Peyer's patch (tissue), 4 donors: ENCODE data around the gene ZNF813.
"Not testable (repeated sequence)": the region's sequence is repeated elsewhere in the genome, so short reads cannot be mapped to it uniquely, and the experiment has no call there.

Experiments used
- POLR2A ChIP-seq, 2 donors: fragments of 450-650 bp; IDR thresholded peaks; one replicate each; pipeline ENCODE4 v1.5.1; 2017; ENCODE audit warnings: antibody characterized with exemption in 2 of 2, mild to moderate bottlenecking in 2 of 2, moderate library complexity in 2 of 2
- TF ChIP-seq, protein P1 (sequence below), 6 experiments: fragments of 450-650 bp in 4 of 6; fragments of 200-600 bp in 2 of 6; sonication (generic) in 1 of 6; IDR thresholded peaks; one replicate each; pipeline ENCODE4 v1.5.1; 2017 to 2019; ENCODE audit warnings: antibody characterized with exemption in 6 of 6, mild to moderate bottlenecking in 3 of 6, moderate library complexity in 1 of 6

DNA sequence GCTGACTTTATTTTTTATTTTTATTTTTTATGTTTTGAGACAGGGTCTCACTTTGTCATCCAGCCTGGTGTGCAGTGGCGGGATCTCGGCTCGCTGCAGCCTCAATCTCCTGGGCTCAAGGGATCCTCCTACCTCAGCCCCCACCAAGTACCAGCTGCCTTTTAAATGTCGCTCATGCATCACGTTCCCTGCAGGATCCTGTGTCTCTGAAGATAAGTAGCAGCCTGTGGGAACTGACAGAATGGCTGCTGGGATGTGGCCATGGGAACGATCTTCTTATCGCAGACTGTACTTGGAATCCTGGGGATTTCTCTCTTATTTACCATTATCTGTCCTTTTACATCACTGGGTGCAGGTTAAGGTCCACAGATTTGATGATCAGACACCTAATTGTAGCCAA is 35.6 kb downstream of the ZNF813 start:
- not testable (repeated sequence) for TF ChIP-seq POLR2A (IDR thresholded peaks at IDR 0.05)
- TF ChIP-seq, protein P1, sequence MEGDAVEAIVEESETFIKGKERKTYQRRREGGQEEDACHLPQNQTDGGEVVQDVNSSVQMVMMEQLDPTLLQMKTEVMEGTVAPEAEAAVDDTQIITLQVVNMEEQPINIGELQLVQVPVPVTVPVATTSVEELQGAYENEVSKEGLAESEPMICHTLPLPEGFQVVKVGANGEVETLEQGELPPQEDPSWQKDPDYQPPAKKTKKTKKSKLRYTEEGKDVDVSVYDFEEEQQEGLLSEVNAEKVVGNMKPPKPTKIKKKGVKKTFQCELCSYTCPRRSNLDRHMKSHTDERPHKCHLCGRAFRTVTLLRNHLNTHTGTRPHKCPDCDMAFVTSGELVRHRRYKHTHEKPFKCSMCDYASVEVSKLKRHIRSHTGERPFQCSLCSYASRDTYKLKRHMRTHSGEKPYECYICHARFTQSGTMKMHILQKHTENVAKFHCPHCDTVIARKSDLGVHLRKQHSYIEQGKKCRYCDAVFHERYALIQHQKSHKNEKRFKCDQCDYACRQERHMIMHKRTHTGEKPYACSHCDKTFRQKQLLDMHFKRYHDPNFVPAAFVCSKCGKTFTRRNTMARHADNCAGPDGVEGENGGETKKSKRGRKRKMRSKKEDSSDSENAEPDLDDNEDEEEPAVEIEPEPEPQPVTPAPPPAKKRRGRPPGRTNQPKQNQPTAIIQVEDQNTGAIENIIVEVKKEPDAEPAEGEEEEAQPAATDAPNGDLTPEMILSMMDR (IDR thresholded peaks at IDR 0.05): not testable (repeated sequence)
